NCI-H2107 treated with DMSO at 0.1 percent for 48 hours (cell line): Measurements from ENCODE around the gene BACH2.
"Not testable (repeated sequence)": the region's sequence is repeated elsewhere in the genome, so short reads cannot be mapped to it uniquely, and the experiment has no call there.

Experiments
- DNase-seq: peaks from one replicate; lab custom pipeline; 2025; ENCODE audit not compliant: unreplicated experiment; lab: John Stamatoyannopoulos, UW

The BACH2 gene

GRCh38 chr6:90186637-90187371 is 109.8 kb downstream of the BACH2 start:
- DNase-seq: peak; percentile 40

GRCh38 chr6:90186026-90186425 is 110.6 kb downstream of the BACH2 start:
- DNase-seq: no peak

GRCh38 chr6:90184334-90185298 is 112.0 kb downstream of the BACH2 start:
- DNase-seq: peak; percentile 72

GRCh38 chr6:90183587-90184333 is 112.9 kb downstream of the BACH2 start:
- no peak for DNase-seq

GRCh38 chr6:90180526-90180925 is 116.1 kb downstream of the BACH2 start:
- DNase-seq: no peak

GRCh38 chr6:90179190-90180169 is 117.2 kb downstream of the BACH2 start:
- no peak for DNase-seq

GRCh38 chr6:90178384-90178855 is 118.2 kb downstream of the BACH2 start:
- DNase-seq: no peak

GRCh38 chr6:90177544-90178383 is 118.9 kb downstream of the BACH2 start:
- DNase-seq: no peak

- DNase-seq: no peak
Observed at GRCh38 chr6:90175627-90176538, 120.8 kb downstream of the BACH2 start.

GRCh38 chr6:90173262-90173925 is 123.2 kb downstream of the BACH2 start:
- DNase-seq: no peak

GRCh38 chr6:90170601-90171000 is 126.0 kb downstream of the BACH2 start:
- no peak for DNase-seq

GRCh38 chr6:90169374-90169773 is 127.3 kb downstream of the BACH2 start:
- no peak for DNase-seq

GRCh38 chr6:90168693-90169131 is 127.9 kb downstream of the BACH2 start:
- DNase-seq: no peak

- DNase-seq: no peak
Observed at GRCh38 chr6:90167514-90168379, 128.9 kb downstream of the BACH2 start.

GRCh38 chr6:90166155-90166924 is 130.3 kb downstream of the BACH2 start:
- not testable (repeated sequence) for DNase-seq
